ENCODE results near the gene RNF169. TPM values are rescaled to one million over a fixed set of nuclear protein-coding genes. Genes with fewer than 3 reads are reported as not detected.

Gene RNF169
- total and polyA plus RNA-seq, 4 donors: 0.60 to 11.0 (median 5.1) TPM

GRCh38 chr11:74725701-74726100, 22.9 kb upstream of the RNF169 start:
- Histone ChIP-seq H3K4me1 (ENCODE audit: control insufficient read depth in 4 of 4, insufficient read depth in 4 of 4, low read length in 3 of 4) (peaks cover 0 to under 1% (median 0%) of the 10 kb centered on the region in 4 donors), H3K4me3 (ENCODE audit: low read depth in 1 of 3, low read length in 3 of 3) (no peak overlapping the region), H3K36me3 (ENCODE audit: control insufficient read depth in 4 of 4, insufficient read depth in 3 of 4, low read depth in 1 of 4, low read length in 3 of 4) (no peaks in the 10 kb centered on the region), H3K27me3 (ENCODE audit: control insufficient read depth in 4 of 4, insufficient read depth in 4 of 4, low read length in 3 of 4) (peaks cover 0 to 4% (median 0%) of the 10 kb centered on the region in 4 donors), H3K27ac (ENCODE audit: low read depth in 1 of 2, low read length in 2 of 2) (no peak overlapping the region), H3K9ac (ENCODE audit: low read depth in 1 of 2, low read length in 2 of 2) (no peak overlapping the region), H3K9me3 (ENCODE audit: control insufficient read depth in 4 of 4, low read length in 3 of 4) (no peaks in the 10 kb centered on the region)
- no peak for TF ChIP-seq REST (IDR thresholded peaks at IDR 0.05)
- TF ChIP-seq GABPA (IDR thresholded peaks at IDR 0.05 in 1 of 2, conservative IDR thresholded peaks at IDR 0.05 in 1 of 2): no peak
- TF ChIP-seq SP1 (IDR thresholded peaks at IDR 0.05): no peak
- no peak for TF ChIP-seq EGR1 (IDR thresholded peaks at IDR 0.05; ENCODE audit: low read depth in 2 of 2)
- TF ChIP-seq FOXA1 (IDR thresholded peaks at IDR 0.05): no peak
- TF ChIP-seq JUND (IDR thresholded peaks at IDR 0.05): no peak
- no peak for TF ChIP-seq RAD21 (IDR thresholded peaks at IDR 0.05)
- TF ChIP-seq RXRA (IDR thresholded peaks at IDR 0.05): no peak
- TF ChIP-seq HNF4A (conservative IDR thresholded peaks at IDR 0.05): no peak
- TF ChIP-seq YY1 (IDR thresholded peaks at IDR 0.05): no peak
- no peak for TF ChIP-seq MAX (IDR thresholded peaks at IDR 0.05)
- WGBS: 75% methylated on average over 4 of the region's 4 CpGs
- DNase-seq (ENCODE audit: low spot score): no peak

- Histone ChIP-seq H3K9ac (ENCODE audit: low read depth in 1 of 2, low read length in 2 of 2) (no peak overlapping the region), H3K27ac (ENCODE audit: low read depth in 1 of 2, low read length in 2 of 2) (no peak overlapping the region), H3K4me3 (ENCODE audit: low read depth in 1 of 3, low read length in 3 of 3) (no peak overlapping the region), H3K36me3 (ENCODE audit: control insufficient read depth in 4 of 4, insufficient read depth in 3 of 4, low read depth in 1 of 4, low read length in 3 of 4) (no peaks in the 10 kb centered on the region), H3K9me3 (ENCODE audit: control insufficient read depth in 4 of 4, low read length in 3 of 4) (no peaks in the 10 kb centered on the region), H3K4me1 (ENCODE audit: control insufficient read depth in 4 of 4, insufficient read depth in 4 of 4, low read length in 3 of 4) (peaks cover 3 to 9% (median 3%) of the 10 kb centered on the region in 4 donors), H3K27me3 (ENCODE audit: control insufficient read depth in 4 of 4, insufficient read depth in 4 of 4, low read length in 3 of 4) (peaks cover 0 to 6% (median under 1%) of the 10 kb centered on the region in 4 donors)
- 8% methylated on average over 13 of the region's 13 CpGs for WGBS
- peak; percentile 64 for DNase-seq (ENCODE audit: low spot score)
- TF ChIP-seq ATF3 (IDR thresholded peaks at IDR 0.05) (no peak), CTCF (IDR thresholded peaks at IDR 0.05; ENCODE audit: low read depth, low read length, missing input control) (peak; percentile 91), RAD21 (IDR thresholded peaks at IDR 0.05) (peak; percentile 93 to 97), SP1 (IDR thresholded peaks at IDR 0.05) (no peak), HNF4G (IDR thresholded peaks at IDR 0.05) (no peak), FOXA1 (IDR thresholded peaks at IDR 0.05) (no peak)
Observed at GRCh38 chr11:74726547-74727182, 22.0 kb upstream of the RNF169 start.

Data from liver (tissue), 9 donors.